ENCODE data around the gene SLC9B2.

- TF ChIP-seq ISL1 (CRISPR knock-in tag; IDR thresholded peaks at IDR 0.05) (no peak), ZFP30 (CRISPR knock-in tag; IDR thresholded peaks at IDR 0.05) (no peak), SNAI2 (CRISPR knock-in tag; IDR thresholded peaks at IDR 0.05) (no peak), ARNTL (CRISPR knock-in tag; IDR thresholded peaks at IDR 0.05; ENCODE audit: borderline replicate concordance, low read depth) (no peak), TOX (CRISPR knock-in tag; IDR thresholded peaks at IDR 0.05; ENCODE audit: borderline replicate concordance) (no peak), PATZ1 (CRISPR knock-in tag; IDR thresholded peaks at IDR 0.05; ENCODE audit: borderline replicate concordance) (no peak), ESRRG (CRISPR knock-in tag; IDR thresholded peaks at IDR 0.05) (no peak)
These were observed 15.2 kb upstream of the SLC9B2 start for GRCh38 chr4:103091601-103092223.

Data from SK-N-SH treated with all-trans-retinoic acid at 6 μM for 48 hours (cell line).